Right lung (tissue), 5 donors: Measurements from ENCODE around the gene POLR3G. TPM values are rescaled to one million over a fixed set of nuclear protein-coding genes. Genes with fewer than 3 reads are reported as not detected.

Source experiments
- DNase-seq, 2 donors: peaks; one replicate each; pipeline ENCODE4 v3.0.0-alpha.2; 2013
- polyA plus RNA-seq, 5 donors: library from polyadenylated mRNA; unstranded; fragments of 120-200 nt; gene quantifications; one replicate each; pipeline versions ENCODE4 v1.2.1 to v1.2.3, GENCODE V29; 2013; ENCODE audit warnings: inconsistent platforms in 1 of 5, low replicate concordance in 1 of 5; ENCODE audit not compliant: insufficient read length in 5 of 5, insufficient read depth in 1 of 5

POLR3G gene
- polyA plus RNA-seq, 5 donors, result 2.6 to 4.9 (median 3.9) TPM

- no peak for DNase-seq
Observed at GRCh38 chr5:90549729-90550275, 75.1 kb downstream of the POLR3G start.

DNA sequence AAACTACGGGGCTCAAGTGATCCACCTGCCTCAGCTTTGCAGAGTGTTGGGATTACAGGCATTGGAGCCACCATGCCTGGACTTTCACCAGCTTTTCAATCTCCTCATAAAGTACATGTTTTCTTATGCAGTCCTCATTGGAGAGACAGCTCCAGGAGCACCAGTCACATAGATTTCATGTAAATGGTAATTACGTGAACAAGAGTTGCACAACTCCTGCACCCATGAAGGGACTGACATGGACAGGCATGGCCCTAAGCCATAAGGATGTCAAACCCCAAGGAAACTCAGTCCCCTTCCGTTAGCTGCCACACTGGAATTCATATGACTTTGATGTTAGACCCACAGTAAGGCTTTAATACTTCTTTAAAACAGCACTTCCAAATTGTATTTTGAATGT, 76.3 kb downstream of the POLR3G start:
- no peak for DNase-seq

DNA sequence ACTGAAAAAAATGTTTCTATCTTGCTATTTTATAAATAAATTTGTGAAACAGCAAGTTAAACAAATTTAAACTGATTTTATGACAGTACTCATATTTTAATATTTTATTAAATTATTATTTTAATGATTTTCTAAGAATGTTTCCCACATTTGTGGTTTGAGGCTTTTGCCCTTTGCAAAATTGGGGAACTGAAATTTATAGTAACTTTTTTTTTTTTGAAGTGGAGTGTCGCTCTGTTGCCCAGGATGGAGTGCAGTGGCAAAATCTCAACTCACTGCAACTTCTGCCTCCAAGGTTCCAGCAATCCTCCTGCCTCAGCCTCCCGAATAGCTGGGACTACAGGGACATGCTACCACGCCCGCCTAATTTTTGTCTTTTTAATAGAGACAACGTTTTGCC, 76.7 kb downstream of the POLR3G start:
- DNase-seq, result no peak

- no peak for DNase-seq
Observed at GRCh38 chr5:90553711-90554110, 79.0 kb downstream of the POLR3G start.

- no peak for DNase-seq
Observed at GRCh38 chr5:90554358-90555006, 79.8 kb downstream of the POLR3G start.

DNA sequence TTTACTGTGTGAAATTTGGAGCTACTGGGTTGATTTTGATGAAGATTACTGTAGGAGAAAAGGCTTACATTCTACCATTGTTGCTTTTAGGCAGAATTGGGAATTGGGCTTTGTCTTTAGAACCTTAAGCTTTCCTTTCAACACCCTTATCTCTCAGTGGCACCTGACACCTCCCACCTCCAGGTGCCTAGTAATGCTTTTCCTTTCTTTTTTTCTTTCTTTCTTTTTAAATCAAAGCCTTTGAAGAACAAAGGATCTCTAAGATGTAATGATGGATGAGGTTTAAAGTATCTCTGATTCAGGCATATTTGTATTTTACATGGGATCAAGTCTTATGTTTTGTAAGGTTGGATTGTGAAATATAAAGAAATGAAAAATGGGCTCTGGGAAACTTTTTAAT, 81.0 kb downstream of the POLR3G start:
- no peak for DNase-seq

DNA sequence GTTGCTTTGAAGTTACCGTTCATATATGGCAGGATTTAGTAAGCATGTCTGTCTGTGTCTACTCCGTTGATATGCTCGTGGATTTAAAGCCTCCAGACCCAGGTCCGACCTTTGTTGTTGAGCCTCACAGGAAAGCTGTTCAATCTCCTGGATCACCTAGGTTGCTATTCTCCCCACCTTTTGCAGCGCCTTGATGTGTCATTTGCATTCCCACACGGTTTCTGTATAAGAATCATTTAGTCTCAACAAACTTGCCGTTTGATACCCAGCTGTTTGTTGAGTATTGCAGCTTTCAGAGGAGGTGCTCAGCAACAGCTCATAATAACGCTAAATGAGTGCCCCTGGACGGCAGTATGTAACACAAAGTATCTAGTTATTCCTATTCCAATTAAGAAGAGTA, 82.7 kb downstream of the POLR3G start:
- DNase-seq, result no peak

GRCh38 chr5:90557871-90558270, 83.2 kb downstream of the POLR3G start:
- DNase-seq, result no peak

DNA sequence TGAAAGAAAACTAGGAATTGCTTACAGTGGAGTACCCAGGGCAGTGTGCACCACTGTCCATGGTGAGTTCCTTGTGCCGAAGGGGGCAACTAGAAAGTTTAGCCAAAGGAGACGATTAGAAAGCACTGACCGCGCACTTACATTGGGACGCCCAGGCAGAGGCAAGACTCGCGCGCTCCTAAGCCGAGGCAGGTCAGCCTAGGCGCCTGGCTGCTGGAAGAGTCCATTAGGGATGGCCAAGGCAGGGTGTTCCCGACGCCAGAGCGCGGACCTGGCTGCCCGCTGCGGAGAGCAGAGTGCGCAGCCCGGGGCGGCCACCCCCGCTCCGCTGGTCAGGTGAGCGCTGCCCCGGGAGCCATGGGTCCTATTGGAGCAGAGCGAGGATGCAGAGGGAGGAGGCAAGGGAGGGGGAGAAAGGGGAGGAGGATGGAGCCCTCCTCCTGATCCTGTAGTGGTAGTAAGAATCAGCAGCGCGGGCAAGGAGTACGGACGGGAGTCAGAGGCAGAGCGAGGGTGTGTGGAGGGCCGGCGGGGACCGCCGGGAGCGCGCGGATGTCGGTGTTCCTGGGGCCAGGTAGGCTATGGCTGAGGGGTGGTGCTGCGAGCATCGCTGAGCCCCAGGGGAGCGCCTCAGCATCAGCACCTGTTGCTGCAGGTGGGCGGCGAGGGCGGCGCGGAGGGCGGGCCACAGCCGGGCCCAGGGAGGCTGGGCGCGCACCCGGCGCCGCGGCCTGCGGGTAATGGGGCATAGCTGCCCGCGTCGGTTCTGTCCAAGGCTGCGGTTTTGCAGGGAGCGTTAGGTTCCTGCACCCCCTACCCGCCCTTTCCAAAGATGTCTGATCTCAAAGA, 83.9 kb downstream of the POLR3G start, which contains the start of gene ADGRV1:
ADGRV1 (plus strand) TSS at position 454 of the 849 bp plus-strand sequence; CDS start at position 553, 99 bp downstream.
- peak; percentile 72 to 81 for DNase-seq

DNA sequence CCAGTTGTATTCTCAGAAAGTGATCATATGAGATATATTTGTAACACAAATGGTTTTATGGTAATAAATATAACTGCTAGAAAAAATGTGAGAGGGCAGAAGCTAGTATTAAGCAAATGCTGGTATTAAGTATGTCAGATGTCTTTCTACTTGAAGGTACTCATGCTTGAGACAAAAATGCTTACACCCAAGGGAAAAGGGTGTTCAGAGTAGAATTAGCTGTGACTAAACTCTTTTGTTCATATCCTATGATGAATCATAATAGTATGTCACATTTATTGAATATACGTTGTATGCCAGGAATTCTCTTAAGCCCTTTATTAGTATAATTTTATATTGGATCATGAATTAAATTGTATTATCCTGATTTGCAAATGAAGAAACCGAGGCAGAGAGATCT, 86.1 kb downstream of the POLR3G start:
- no peak for DNase-seq

- DNase-seq, result no peak
Observed at GRCh38 chr5:90561766-90562165, 87.1 kb downstream of the POLR3G start.

DNA sequence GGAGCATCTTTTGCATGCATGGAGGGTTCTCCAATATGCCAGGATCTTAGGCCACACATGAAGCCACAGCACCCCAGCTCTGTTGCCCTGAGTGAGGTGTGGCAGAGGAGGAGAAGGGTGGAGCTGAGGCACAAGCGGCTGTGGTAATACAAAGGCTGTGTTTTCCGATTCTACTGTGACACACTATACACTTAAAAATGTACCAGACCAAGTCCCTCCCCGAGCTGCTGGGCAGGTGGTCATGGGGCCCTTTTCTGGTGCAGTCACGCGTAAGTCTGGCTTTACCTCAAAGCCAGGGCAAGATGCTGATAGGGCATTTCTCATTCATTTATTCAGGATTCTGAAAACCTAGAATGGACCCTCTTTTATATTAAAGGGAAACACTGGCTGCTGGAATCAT, 87.7 kb downstream of the POLR3G start:
- no peak for DNase-seq

DNA sequence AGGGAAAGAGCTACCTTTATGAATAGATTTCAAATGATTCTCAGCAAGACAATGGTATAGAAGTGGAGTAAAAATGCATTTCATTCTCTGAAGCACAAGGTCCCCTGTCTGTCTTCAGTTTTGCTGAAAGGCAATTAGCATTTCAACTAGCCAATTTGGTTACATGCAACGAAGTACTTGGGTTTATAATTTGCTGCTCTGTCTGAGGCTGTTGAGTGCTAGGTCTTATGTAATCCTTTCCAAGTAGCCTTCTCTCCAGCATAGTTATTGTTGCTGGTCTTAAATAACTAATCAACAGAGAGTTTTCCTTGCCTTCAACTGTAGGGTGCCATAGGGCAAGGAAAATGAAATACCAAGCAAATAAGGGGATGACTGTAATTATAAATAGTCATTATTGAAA, 88.4 kb downstream of the POLR3G start:
- no peak for DNase-seq

Other genes starting within 250 kb of the POLR3G start
- gene CETN3, start 65.1 kb upstream of the POLR3G start, polyA plus RNA-seq, result 100 to 1,000 TPM in 2 of 5 donors, 10 to 100 TPM in 3; 72.1 to 116 (median 94.7) TPM
- 10 to 100 TPM in 2 of 5 donors, 1 to 10 TPM in 3; 7.0 to 11.0 (median 9.3) TPM for gene MBLAC2, start 93 bp upstream of the POLR3G start, polyA plus RNA-seq
- 10 to 100 TPM; 21.2 to 37.3 (median 31.4) TPM for gene LYSMD3, start 54.7 kb downstream of the POLR3G start, polyA plus RNA-seq
- gene ADGRV1, start 83.9 kb downstream of the POLR3G start, polyA plus RNA-seq, result 10 to 100 TPM; 11.8 to 18.9 (median 15.5) TPM